B cell (primary cell): ENCODE measurements around the gene TMA7.
"Not testable (repeated sequence)": the region's sequence is repeated elsewhere in the genome, so short reads cannot be mapped to it uniquely, and the experiment has no call there.

Source experiments
- CTCF ChIP-seq: fragments of 200-600 bp; IDR thresholded peaks from one replicate; pipeline ENCODE4 v1.8.0; 2022; ENCODE audit warnings: antibody characterized with exemption, mild to moderate bottlenecking
- EZH2 ChIP-seq: IDR thresholded peaks from 2 replicates; pipeline ENCODE4 v1.6.1; 2012; ENCODE audit warnings: borderline replicate concordance, low read depth, mild to moderate bottlenecking, moderate library complexity, low read length; ENCODE audit not compliant: insufficient read depth, poor library complexity, severe bottlenecking

DNA sequence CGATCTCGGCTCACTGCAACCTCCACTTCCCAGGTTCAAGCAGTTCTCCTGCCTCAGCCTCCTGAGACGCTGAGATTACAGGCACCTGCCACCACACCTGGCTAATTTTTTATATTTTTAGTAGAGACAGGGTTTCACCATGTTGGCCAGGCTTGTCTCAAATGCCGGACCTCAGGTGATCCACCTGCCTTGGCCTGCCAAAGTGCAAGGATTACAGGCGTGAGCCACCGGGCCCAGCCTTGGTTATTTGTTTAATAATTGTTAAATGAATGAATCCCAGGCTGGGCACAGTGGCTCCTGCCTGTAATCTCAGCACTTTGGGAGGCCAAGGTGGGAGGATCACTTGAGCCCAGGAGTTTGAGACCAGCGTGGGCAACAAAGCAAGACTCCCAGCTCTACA lies 21.7 kb downstream of the TMA7 start:
- TF ChIP-seq CTCF, EZH2: not testable (repeated sequence)
